Measurements from ENCODE around the gene LIPI.
"Not testable (repeated sequence)": the region's sequence is repeated elsewhere in the genome, so short reads cannot be mapped to it uniquely, and the experiment has no call there.

The LIPI gene

GRCh38 chr21:14074177-14074576, 136.6 kb downstream of the LIPI start:
- DNase-seq (ENCODE audit: low read depth in 2 of 2): no peak

- no peak for DNase-seq (ENCODE audit: low read depth in 2 of 2)
Observed at GRCh38 chr21:14073615-14074014, 137.1 kb downstream of the LIPI start.

GRCh38 chr21:14072761-14073535, 137.8 kb downstream of the LIPI start:
- no peak for DNase-seq (ENCODE audit: low read depth in 2 of 2)

- no peak for DNase-seq (ENCODE audit: low read depth in 2 of 2)
Observed at GRCh38 chr21:14071902-14072734, 138.6 kb downstream of the LIPI start.

- no peak for DNase-seq (ENCODE audit: low read depth in 2 of 2)
Observed at GRCh38 chr21:14070968-14071367, 139.8 kb downstream of the LIPI start.

GRCh38 chr21:14070049-14070893, 140.5 kb downstream of the LIPI start:
- no peak for DNase-seq (ENCODE audit: low read depth in 2 of 2)

GRCh38 chr21:14064296-14064645, 146.5 kb downstream of the LIPI start:
- no peak for DNase-seq (ENCODE audit: low read depth in 2 of 2)

GRCh38 chr21:14063620-14064295, 147.0 kb downstream of the LIPI start:
- not testable (repeated sequence) for DNase-seq (ENCODE audit: low read depth in 2 of 2)

- DNase-seq (ENCODE audit: low read depth in 2 of 2): not testable (repeated sequence)
Observed at GRCh38 chr21:14062684-14063083, 148.1 kb downstream of the LIPI start.

GRCh38 chr21:14061820-14062219, 148.9 kb downstream of the LIPI start:
- DNase-seq (ENCODE audit: low read depth in 2 of 2): not testable (repeated sequence)

GRCh38 chr21:14058995-14059627, 151.6 kb downstream of the LIPI start:
- not testable (repeated sequence) for DNase-seq (ENCODE audit: low read depth in 2 of 2)
